Umbilical cord (tissue), 2 donors: ENCODE measurements around the gene S100A7. TPM values are rescaled to one million over a fixed set of nuclear protein-coding genes. Genes with fewer than 3 reads are reported as not detected.
"Not testable (repeated sequence)": the region's sequence is repeated elsewhere in the genome, so short reads cannot be mapped to it uniquely, and the experiment has no call there.

ENCODE experiments used
- DNase-seq: peaks from one replicate; pipeline ENCODE4 v3.0.0-alpha.2; 2015; ENCODE audit warnings: low spot score
- total RNA-seq: library from RNA; depleted of rRNA; stranded (reverse); fragments of >200 nt; gene quantifications from one replicate; pipeline ENCODE4 v1.2.3, GENCODE V29; 2014; ENCODE audit warnings: low replicate concordance; ENCODE audit not compliant: insufficient read depth

Gene S100A7
- total RNA-seq, 1 donor from 2014 or later = not detected

DNA sequence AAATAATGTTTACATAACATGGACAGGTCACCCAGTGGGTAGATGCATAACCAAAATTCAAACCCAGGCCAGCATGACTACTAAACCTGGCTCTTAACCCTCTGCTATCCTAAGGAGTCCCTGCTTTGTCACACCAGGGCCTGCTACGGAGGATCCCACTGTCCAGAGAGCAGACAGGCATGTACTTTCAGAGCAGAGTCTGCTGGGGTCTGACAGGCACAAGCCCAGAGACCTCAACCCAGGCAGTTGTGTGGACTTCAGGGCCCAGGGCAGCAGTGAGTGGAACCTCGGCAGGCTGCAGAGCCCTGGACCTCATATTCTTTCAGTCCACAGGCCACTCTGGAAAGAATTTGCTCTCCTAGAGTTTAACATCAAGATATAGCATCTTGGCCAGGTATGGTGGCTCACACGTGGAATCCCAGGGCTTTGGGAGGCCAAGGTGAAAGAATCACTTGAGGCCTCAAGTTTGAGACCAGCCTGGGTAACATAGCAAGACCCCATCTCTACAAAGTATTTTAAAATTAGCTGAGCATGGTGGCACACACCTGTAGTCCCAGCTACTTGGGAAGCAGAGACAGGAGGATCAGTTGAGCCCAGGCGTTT lies 16.1 kb upstream of the S100A7 start:
- DNase-seq = no peak

GRCh38 chr1:153475282-153475681 lies 14.8 kb upstream of the S100A7 start:
- no peak for DNase-seq

DNA sequence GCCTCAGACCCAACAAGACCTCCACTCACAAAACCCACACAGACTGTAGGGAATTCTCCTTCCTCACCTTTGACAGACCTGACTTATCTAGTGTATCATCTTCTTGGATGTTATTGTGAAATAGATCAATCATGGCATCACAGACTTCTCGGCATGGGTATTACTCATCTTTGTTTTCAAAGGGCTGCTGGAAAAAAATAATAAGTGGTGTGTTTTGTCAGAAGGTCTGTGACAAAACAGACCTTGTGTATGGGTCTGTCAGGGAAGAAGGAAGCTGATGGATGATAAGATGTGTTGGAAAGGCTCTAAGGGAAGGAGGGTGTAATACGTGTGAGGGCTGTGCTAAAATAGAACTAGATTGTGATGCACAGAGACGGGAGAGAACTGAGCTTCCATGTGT lies 13.9 kb upstream of the S100A7 start:
- DNase-seq = no peak

DNA sequence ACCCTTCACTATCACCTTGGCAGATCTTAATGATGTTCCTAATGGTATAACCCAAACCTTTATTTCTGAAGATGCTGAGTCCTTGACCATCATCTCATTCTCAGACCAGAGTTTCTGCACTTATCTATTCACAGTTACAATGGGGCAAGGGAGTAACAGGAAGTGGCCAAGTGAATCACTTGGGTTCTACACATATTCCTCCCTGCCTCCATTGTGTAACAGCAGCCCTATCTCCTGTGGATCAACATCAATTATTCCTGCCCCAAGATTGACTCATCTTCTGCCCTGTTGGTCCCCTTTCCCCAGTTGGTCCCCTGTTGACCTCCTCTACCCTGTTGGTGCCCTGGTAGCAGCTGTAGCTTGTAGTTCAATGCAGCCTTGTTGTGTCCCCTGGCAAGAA lies 10.3 kb upstream of the S100A7 start:
- DNase-seq = no peak

DNA sequence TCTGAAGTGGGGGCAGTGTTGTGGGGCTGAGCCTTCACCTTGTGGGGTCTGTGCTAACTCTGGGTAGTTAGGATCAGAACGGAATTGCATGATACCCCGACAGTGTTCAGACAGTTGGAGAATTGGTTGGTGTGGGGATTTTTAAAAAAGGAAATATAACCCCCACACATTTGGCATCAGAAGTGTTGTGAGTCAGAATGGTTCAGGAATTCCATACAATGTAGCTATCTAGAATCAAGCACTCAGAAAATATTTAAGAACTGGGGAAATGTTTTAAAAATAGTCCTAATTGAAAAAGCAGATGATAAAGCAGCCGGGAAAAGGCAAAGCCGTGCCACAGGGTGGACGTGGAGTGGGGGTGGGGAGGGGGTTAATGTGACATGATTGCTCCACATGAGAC lies 6.5 kb upstream of the S100A7 start:
- no peak for DNase-seq

GRCh38 chr1:153465811-153466636 lies 5.6 kb upstream of the S100A7 start:
- no peak for DNase-seq

DNA sequence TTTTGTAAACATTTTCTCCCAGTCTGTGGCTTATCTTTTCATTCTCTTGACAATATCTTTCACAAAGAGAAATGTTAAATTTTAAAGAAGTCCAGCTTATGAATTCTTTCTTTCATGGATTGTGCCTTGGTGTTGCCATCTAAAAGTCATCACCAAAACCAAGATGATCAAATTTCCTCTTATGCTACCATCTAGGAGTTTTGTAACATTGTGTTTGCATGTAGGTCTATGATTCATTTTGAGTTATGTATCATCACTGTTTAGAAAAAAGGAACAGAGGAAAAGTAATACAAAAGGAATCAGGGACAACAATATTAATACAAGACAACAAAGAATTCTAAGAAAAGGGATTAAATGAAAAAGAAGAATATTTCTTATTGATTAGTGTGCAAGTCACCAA lies 2.3 kb upstream of the S100A7 start:
- not testable (repeated sequence) for DNase-seq

DNA sequence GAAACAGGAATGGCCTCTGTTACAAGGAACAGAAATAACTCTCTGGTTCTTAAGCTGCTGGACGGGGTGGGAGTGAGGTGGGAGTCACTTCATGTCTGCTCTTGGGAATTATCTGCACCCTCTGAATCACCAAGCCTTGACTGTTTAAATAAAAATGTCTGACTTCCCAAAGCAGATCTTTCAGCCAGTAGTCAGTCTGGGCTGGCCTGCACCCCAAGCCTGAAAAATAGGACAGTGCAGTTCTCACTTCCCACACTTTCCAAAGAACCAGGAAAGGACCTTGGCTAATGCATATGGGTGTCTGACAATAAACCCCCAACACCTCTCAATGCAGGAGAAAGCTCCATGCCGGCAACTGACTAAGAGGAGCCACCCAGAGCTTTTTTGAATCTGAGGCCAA lies 796 bp downstream of the S100A7 start:
- DNase-seq = no peak

DNA sequence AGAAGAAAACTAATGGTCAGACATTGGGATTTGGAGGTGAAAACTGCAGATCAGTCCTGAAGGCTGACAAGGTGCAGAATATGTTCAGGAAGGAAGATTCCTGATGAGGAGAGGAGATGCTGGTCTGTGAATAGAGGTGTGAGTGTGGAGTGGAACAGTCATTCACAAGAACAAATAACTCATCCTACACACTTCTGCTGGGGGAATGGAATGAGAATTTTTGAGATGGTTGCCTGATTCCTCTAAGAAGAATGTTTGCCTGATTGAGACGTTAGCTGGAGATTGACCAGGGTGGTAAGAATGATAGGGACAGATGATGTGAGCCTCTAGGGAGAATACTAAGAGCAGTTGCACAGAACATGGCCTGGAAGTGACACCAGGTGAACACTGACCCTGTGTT lies 4.1 kb downstream of the S100A7 start:
- DNase-seq = no peak

- not testable (repeated sequence) for DNase-seq
Measured at GRCh38 chr1:153448851-153449250, 11.6 kb downstream of the S100A7 start.

GRCh38 chr1:153447498-153448170 lies 12.8 kb downstream of the S100A7 start:
- DNase-seq = peak; percentile 62

GRCh38 chr1:153444078-153444477 lies 16.4 kb downstream of the S100A7 start:
- no peak for DNase-seq

DNA sequence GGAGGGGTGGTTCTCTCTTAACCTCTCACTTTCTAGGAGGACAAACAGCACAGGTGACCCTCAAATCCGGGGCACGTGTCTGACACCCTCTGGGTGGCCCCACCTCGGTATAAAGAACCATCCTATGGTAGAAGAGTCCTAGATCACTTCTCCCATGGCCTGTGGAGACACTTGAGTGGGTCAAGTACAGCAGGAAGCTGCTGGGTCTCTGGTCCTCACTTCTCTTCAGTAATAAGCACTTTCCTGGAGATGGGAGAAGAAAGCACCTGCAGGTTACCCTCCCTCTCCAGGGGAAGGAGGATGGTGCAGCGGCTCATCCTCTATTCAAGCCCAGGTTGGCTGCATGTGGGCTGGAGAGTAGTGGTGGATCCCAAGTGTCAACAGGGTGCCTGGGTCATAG lies 17.0 kb downstream of the S100A7 start:
- no peak for DNase-seq

- no peak for DNase-seq
Measured at GRCh38 chr1:153441238-153441755, 19.2 kb downstream of the S100A7 start.

DNA sequence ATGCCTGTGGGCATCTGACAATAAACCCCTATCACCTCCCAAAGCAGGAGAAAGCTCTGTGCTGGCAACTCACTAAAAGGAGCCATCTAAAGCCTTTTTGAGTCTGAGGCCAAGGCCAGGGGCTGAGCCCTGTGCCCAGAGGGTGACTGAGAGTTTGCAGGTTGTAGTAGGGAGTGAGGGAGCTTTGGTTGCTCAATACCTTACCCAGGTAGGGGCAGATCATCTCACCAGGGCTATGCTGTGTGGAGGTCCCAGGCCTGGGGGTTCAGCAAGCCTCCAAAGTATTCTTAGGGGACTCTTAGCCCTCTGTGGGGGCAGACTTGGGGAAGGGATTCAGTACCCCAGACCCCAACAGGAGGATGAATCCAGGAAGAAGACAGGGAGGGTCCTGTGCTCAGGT lies 21.2 kb downstream of the S100A7 start:
- DNase-seq = no peak

- no peak for DNase-seq
Measured at GRCh38 chr1:153438599-153438998, 21.9 kb downstream of the S100A7 start.

DNA sequence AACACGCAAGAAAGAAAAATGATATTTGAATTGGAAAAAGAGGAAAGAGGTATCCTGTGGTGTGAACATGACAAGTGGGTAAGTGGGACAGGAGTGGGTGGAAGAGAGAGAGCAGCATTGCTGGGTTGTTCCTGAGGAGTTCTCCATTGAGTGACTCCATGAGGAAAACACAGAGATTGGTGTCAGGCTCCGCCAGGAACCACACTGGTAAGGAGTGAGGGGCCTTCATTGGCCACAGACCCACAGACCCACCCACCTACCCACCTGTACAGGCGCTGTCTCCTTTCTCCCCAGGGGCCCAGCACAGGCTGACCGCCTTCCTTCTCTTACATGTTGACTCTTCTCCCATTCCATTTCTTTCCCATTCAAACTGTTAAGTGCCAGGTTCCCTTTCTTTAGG lies 23.2 kb downstream of the S100A7 start:
- DNase-seq = no peak

DNA sequence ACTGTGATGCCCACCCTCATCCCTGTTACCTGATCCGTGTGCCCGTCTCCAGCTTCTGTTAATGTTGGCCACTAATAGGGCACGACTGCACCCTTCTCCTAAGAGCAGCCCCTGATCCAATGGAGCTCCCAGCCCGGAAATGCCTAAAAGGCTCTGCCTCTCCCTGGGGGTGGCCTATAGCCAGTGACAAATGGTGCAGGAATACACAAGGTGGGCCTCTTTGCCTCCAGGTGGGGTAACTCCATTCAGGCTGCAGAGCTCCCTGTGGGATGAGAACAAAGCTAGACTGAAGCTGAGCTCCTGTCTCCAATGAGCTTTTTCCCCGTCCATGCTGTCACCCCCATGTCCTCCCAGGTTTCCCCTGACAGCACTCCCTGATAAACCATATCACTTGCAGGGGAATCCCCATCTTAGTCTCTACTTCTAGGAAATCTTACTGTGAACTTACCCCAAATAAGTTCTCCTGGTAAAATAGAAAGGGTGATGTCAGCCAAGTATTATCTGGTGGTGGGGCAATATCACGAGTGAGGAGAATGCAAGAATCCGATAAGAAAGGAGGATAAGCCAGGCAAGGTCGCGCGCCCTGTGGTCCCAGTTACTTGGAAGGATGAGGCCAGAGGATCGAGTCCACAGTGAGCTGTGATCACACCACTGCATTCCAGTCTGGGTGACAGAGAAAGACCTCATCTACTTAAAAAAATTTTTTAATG lies 25.6 kb downstream of the S100A7 start:
- DNase-seq = no peak

- DNase-seq = no peak
Measured at GRCh38 chr1:153432874-153433681, 27.4 kb downstream of the S100A7 start.

- no peak for DNase-seq
Measured at GRCh38 chr1:153431928-153432327, 28.5 kb downstream of the S100A7 start.

- no peak for DNase-seq
Measured at GRCh38 chr1:153431427-153431826, 29.0 kb downstream of the S100A7 start.
